Neural cell (in vitro differentiated cells): ENCODE measurements around the gene RIIAD1.

Source experiments
- EP300 ChIP-seq: fragments of 450-650 bp; conservative IDR thresholded peaks from 2 replicates; pipeline ENCODE4 v1.6.1; 2014; ENCODE audit warnings: antibody characterized with exemption, mild to moderate bottlenecking, moderate library complexity; ENCODE audit not compliant: poor library complexity, severe bottlenecking
- EZH2 ChIP-seq: fragments of 200-600, 300-800 bp; shearing (Covaris generic), sonication (generic); IDR thresholded peaks from 2 replicates; pipeline ENCODE4 v1.6.1; 2014; ENCODE audit warnings: antibody characterized with exemption, low read length, borderline replicate concordance, mild to moderate bottlenecking; ENCODE audit not compliant: insufficient read depth, poor library complexity, severe bottlenecking
- RAD21 ChIP-seq: fragments of 450-650 bp; conservative IDR thresholded peaks from 2 replicates; pipeline ENCODE4 v1.6.1; 2014; ENCODE audit warnings: antibody characterized with exemption, mild to moderate bottlenecking, moderate library complexity
- SMC3 ChIP-seq: fragments of 450-650 bp; conservative IDR thresholded peaks from 2 replicates; pipeline ENCODE4 v1.6.1; 2014; ENCODE audit warnings: antibody characterized with exemption, mild to moderate bottlenecking, moderate library complexity; ENCODE audit not compliant: poor library complexity
- TAF1 ChIP-seq: IDR thresholded peaks from 2 replicates; pipeline ENCODE4 v1.6.1; 2012; ENCODE audit warnings: low read depth
- TF ChIP-seq, protein P1 (sequence below): fragments of 450-650 bp; IDR thresholded peaks from 2 replicates; pipeline ENCODE4 v1.5.1; 2014; ENCODE audit warnings: antibody characterized with exemption, mild to moderate bottlenecking, moderate library complexity; ENCODE audit not compliant: poor library complexity, severe bottlenecking

DNA sequence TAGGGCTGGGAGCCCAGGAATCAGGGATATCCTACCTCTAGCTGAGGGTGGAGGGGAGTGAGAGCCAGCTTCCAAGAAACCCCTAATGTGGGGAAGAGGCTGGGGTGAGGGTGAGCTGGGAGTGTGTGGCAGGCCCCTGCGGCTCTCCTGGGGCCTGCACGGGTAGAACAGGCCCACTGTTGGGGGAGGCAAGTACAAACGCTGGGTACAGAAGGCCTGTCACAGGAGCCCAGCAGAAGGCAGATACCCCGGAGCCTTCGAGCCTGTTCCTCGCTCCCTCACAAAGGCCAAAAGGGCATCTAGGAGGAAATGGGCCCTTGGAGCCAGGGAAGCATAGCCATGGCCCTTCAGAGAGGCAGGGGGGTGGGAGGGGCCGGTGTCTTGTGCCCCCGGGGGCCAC is 18.4 kb upstream of the RIIAD1 start:
- TF ChIP-seq, protein P1, sequence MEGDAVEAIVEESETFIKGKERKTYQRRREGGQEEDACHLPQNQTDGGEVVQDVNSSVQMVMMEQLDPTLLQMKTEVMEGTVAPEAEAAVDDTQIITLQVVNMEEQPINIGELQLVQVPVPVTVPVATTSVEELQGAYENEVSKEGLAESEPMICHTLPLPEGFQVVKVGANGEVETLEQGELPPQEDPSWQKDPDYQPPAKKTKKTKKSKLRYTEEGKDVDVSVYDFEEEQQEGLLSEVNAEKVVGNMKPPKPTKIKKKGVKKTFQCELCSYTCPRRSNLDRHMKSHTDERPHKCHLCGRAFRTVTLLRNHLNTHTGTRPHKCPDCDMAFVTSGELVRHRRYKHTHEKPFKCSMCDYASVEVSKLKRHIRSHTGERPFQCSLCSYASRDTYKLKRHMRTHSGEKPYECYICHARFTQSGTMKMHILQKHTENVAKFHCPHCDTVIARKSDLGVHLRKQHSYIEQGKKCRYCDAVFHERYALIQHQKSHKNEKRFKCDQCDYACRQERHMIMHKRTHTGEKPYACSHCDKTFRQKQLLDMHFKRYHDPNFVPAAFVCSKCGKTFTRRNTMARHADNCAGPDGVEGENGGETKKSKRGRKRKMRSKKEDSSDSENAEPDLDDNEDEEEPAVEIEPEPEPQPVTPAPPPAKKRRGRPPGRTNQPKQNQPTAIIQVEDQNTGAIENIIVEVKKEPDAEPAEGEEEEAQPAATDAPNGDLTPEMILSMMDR: no peak
- no peak for TF ChIP-seq EP300
- TF ChIP-seq SMC3: no peak
- TF ChIP-seq TAF1: no peak
- no peak for TF ChIP-seq EZH2
- TF ChIP-seq RAD21: no peak
